Liver (tissue), 9 donors: ENCODE results near the gene MYBPH. TPM values are rescaled to one million over a fixed set of nuclear protein-coding genes. Genes with fewer than 3 reads are reported as not detected.

ENCODE experiments used
- DNase-seq: peaks from one replicate; pipeline ENCODE4 v3.0.0-alpha.2; 2017; ENCODE audit warnings: low spot score
- H3K27ac ChIP-seq, 2 donors: one replicate each; pipeline ENCODE4 v1.7.0; 2013; ENCODE audit warnings: inconsistent platforms in 2 of 2, low read length in 2 of 2, control low read depth in 1 of 2, low read depth in 1 of 2, mild to moderate bottlenecking in 1 of 2
- H3K27me3 ChIP-seq, 4 donors: one replicate each; pipeline versions ENCODE4 v1.6.1 to v1.7.0; 2013; ENCODE audit warnings: low read length in 3 of 4, inconsistent platforms in 1 of 4, mild to moderate bottlenecking in 1 of 4, moderate library complexity in 1 of 4; ENCODE audit not compliant: control insufficient read depth in 4 of 4, insufficient read depth in 4 of 4
- H3K36me3 ChIP-seq, 4 donors: one replicate each; pipeline versions ENCODE4 v1.6.1 to v1.7.0; 2013; ENCODE audit warnings: low read length in 3 of 4, mild to moderate bottlenecking in 3 of 4, low read depth in 1 of 4, moderate library complexity in 1 of 4; ENCODE audit not compliant: control insufficient read depth in 4 of 4, insufficient read depth in 3 of 4
- H3K4me1 ChIP-seq, 4 donors: one replicate each; pipeline versions ENCODE4 v1.6.1 to v1.7.0; 2013; ENCODE audit warnings: low read length in 3 of 4, mild to moderate bottlenecking in 3 of 4, moderate library complexity in 1 of 4; ENCODE audit not compliant: control insufficient read depth in 4 of 4, insufficient read depth in 4 of 4
- H3K4me3 ChIP-seq, 3 donors: one replicate each; pipeline versions ENCODE4 v1.6.1 to v1.7.0; 2013; ENCODE audit warnings: low read length in 3 of 3, control low read depth in 1 of 3, low read depth in 1 of 3, mild to moderate bottlenecking in 1 of 3
- H3K9ac ChIP-seq, 2 donors: one replicate each; pipeline ENCODE4 v1.7.0; 2013; ENCODE audit warnings: low read length in 2 of 2, mild to moderate bottlenecking in 2 of 2, moderate library complexity in 2 of 2, control low read depth in 1 of 2, low read depth in 1 of 2
- H3K9me3 ChIP-seq, 4 donors: one replicate each; pipeline versions ENCODE4 v1.6.1 to v1.7.0; 2013; ENCODE audit warnings: low read length in 3 of 4; ENCODE audit not compliant: control insufficient read depth in 4 of 4
- ATF3 ChIP-seq: IDR thresholded peaks from 2 replicates; pipeline ENCODE4 v1.6.1; 2016; ENCODE audit warnings: antibody characterized with exemption
- CTCF ChIP-seq: fragments of 150-350 bp; IDR thresholded peaks from 2 replicates; pipeline ENCODE4 v1.5.1; 2017; ENCODE audit warnings: improper control_type of control experiment, low read depth, low read length; ENCODE audit not compliant: missing input control
- FOXA1 ChIP-seq: IDR thresholded peaks from 2 replicates; pipeline ENCODE4 v1.6.1; 2016; ENCODE audit warnings: antibody characterized with exemption
- GABPA ChIP-seq, 2 donors: IDR thresholded peaks in 1 of 2; conservative IDR thresholded peaks in 1 of 2; 2 replicates each; pipeline ENCODE4 v1.6.1; 2016; ENCODE audit warnings: antibody characterized with exemption in 2 of 2, mild to moderate bottlenecking in 1 of 2, moderate library complexity in 1 of 2
- HNF4A ChIP-seq, 2 donors: conservative IDR thresholded peaks; 2 replicates each; pipeline ENCODE4 v1.6.1; 2016; ENCODE audit warnings: antibody characterized with exemption in 2 of 2, mild to moderate bottlenecking in 2 of 2
- HNF4G ChIP-seq: IDR thresholded peaks from 2 replicates; pipeline ENCODE4 v1.6.1; 2016; ENCODE audit warnings: antibody characterized with exemption
- MAX ChIP-seq: IDR thresholded peaks from 2 replicates; pipeline ENCODE4 v1.6.1; 2016; ENCODE audit warnings: antibody characterized with exemption
- NR2F2 ChIP-seq: IDR thresholded peaks from 2 replicates; pipeline ENCODE4 v1.6.1; 2016; ENCODE audit warnings: antibody characterized with exemption
- RAD21 ChIP-seq, 2 donors: IDR thresholded peaks; 2 replicates each; pipeline ENCODE4 v1.6.1; 2016; ENCODE audit warnings: antibody characterized with exemption in 2 of 2, mild to moderate bottlenecking in 2 of 2
- REST ChIP-seq: IDR thresholded peaks from 2 replicates; pipeline ENCODE4 v1.6.1; 2016; ENCODE audit warnings: antibody characterized with exemption, mild to moderate bottlenecking
- SP1 ChIP-seq: IDR thresholded peaks from 2 replicates; pipeline ENCODE4 v1.6.1; 2018; ENCODE audit warnings: antibody characterized with exemption, mild to moderate bottlenecking
- TAF1 ChIP-seq: conservative IDR thresholded peaks from 2 replicates; pipeline ENCODE4 v1.6.1; 2016; ENCODE audit warnings: antibody characterized with exemption, mild to moderate bottlenecking
- YY1 ChIP-seq: IDR thresholded peaks from 2 replicates; pipeline ENCODE4 v1.6.1; 2016; ENCODE audit warnings: antibody characterized with exemption, mild to moderate bottlenecking
- ZBTB33 ChIP-seq: IDR thresholded peaks from 2 replicates; pipeline ENCODE4 v1.6.1; 2016; ENCODE audit warnings: antibody characterized with exemption
- WGBS: extraction: QIAGEN DNeasy Blood & Tissue Kit; methylation state at CpG from one replicate; pipeline ENCODE4 v1.1.7; 2013; 5-methylcytosine and 5-hydroxymethylcytosine counted together
- polyA plus RNA-seq, 2 donors: library from polyadenylated mRNA; stranded (reverse) in 1 of 2; unstranded in 1 of 2; fragments of 200-250 nt in 1 of 2; fragments of >200 nt in 1 of 2; fragmentation: Nextera tagmentation in 1 of 2; extraction: Ambion mirVana in 1 of 2; gene quantifications; one replicate each; pipeline versions ENCODE4 v1.2.1 to v1.2.3, GENCODE V29; 2013 to 2015
- total RNA-seq, 2 donors: library from RNA; depleted of rRNA; stranded (reverse); fragments of >200 nt; gene quantifications; one replicate each; pipeline ENCODE4 v1.2.3, GENCODE V29; 2014
- donor health status: healthy.
- donor health status: healthy.
- donor health status: healthy.
- donor health status: healthy.
- donor health status: healthy.

The MYBPH gene
- total and polyA plus RNA-seq, 4 donors, result 0.09 TPM; not detected in 3

- no peaks in the 10 kb centered on the region for H3K36me3 ChIP-seq
- no peak overlapping the region for H3K4me3 ChIP-seq
- H3K9me3 ChIP-seq, result no peaks in the 10 kb centered on the region
- TF ChIP-seq REST (no peak), ATF3 (no peak), MAX (no peak), HNF4G (no peak), YY1 (no peak), ZBTB33 (no peak), FOXA1 (no peak), NR2F2 (no peak), HNF4A (conservative IDR thresholded peaks at IDR 0.05) (no peak)
- WGBS, result 66% methylated on average over 9 of the region's 9 CpGs
- DNase-seq, result no peak
- no peaks in the 10 kb centered on the region for H3K27me3 ChIP-seq
- H3K4me1 ChIP-seq, result no peaks in the 10 kb centered on the region
- H3K27ac ChIP-seq, result no peak overlapping the region
- H3K9ac ChIP-seq, result no peak overlapping the region
These were observed 24.1 kb downstream of the MYBPH start for GRCh38 chr1:203151362-203152157.

- Histone ChIP-seq H3K4me3 (no peak overlapping the region), H3K27me3 (no peaks in the 10 kb centered on the region), H3K27ac (no peak overlapping the region), H3K36me3 (no peaks in the 10 kb centered on the region), H3K9me3 (no peaks in the 10 kb centered on the region), H3K9ac (no peak overlapping the region), H3K4me1 (no peaks in the 10 kb centered on the region)
- DNase-seq, result no peak
- 72% methylated on average over 9 of the region's 9 CpGs for WGBS
- TF ChIP-seq ATF3 (no peak), HNF4G (no peak), NR2F2 (no peak), RAD21 (IDR thresholded peaks at IDR 0.05) (no peak), ZBTB33 (no peak), GABPA (IDR thresholded peaks at IDR 0.05 in 1 of 2, conservative IDR thresholded peaks at IDR 0.05 in 1 of 2) (no peak), SP1 (no peak), MAX (no peak), CTCF (no peak), FOXA1 (no peak), TAF1 (no peak)
These were observed 24.9 kb downstream of the MYBPH start for GRCh38 chr1:203150511-203151297.
